Esophagus mucosa (tissue), 1 donor: Measurements from ENCODE around the gene SLC9A1. TPM values are rescaled to one million over a fixed set of nuclear protein-coding genes. Genes with fewer than 3 reads are reported as not detected.
"Not testable (repeated sequence)": the region's sequence is repeated elsewhere in the genome, so short reads cannot be mapped to it uniquely, and the experiment has no call there.

ENCODE experiments used
- ATAC-seq: fragments of 200-7000 bp; cut with Tn5 transposase; one replicate; pipeline ENCODE4 v1.9.1; 2020
- total RNA-seq: library from RNA; stranded (reverse); gene quantifications from one replicate; pipeline ENCODE4 v1.2.4, GENCODE V29; 2023
- donor health status: DM: yes; HTN: yes; CAD: no.

SLC9A1 gene
- 27.3 TPM for total RNA-seq

DNA sequence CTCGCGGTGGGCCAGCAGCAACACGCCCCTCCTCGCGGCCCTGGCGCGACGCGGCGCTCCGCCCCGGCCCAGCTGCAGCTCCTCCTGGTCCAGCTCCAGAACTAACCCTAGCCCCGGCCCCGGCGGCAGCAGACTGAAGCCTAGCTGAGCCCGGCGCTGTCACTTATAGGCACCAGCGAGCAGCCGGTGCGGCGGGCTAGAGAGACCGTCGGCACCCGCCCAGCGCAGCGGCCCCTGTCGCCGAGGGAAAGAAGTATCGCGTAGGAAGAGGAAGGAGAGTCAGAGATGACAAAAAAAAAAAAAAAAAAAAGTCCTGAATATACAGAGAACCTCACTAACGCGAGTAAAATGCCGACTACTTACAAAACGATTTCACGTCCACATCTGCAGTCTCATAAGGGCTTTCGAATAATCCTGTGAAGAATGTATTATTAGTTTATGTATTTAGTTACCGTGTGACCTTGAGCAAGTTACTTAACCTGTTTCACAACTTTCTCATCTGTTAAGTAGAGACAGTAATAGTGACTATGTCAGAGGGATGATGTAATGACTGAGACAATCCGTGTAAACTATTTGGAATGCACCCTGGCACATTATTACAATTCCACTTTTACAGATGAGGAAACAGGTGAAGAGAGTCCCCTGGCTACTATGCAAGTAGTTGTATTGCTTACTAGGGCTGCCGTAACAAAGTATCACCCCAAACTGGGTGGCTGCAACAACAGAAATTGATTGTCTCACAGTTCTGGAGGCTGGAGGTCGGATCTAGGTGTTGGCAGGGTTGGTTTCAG, at the start of gene SLC9A1:
Gene SLC9A1 (minus strand): TSS at position 135 of the 791 bp plus-strand sequence. CDS start 791 bp downstream, outside the sequence.
- peak; percentile 91 for ATAC-seq

GRCh38 chr1:27203946-27204345, 49.0 kb upstream of the SLC9A1 start:
- ATAC-seq = no peak

- ATAC-seq = peak; percentile 22
Observed at GRCh38 chr1:27201295-27201694, 46.4 kb upstream of the SLC9A1 start.

- ATAC-seq = no peak
Observed at GRCh38 chr1:27193194-27193593, 38.3 kb upstream of the SLC9A1 start.

DNA sequence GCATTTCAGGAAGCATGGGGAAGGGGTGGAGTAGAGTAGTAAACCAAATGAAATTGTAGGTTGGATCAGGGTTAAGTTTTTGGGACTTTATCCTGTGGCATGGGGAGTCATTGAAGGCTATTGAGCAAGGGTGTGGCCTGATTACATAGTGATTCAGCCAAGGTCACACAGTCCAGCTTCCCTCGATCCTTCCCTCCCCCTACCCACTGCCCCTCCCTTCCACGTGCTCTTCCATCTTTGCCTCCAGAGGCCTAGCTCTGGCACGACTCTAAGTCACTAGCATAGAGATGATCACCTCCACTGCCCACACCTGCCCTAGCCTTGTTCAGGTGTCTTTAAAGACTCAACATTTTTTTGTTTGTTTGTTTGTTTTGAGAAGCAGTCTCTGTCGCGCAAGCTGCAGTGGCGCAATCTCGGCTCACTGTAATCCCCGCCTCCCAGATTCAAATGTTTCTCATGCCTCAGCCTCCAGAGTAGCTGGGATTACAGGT, 37.2 kb upstream of the SLC9A1 start:
- ATAC-seq = peak; percentile 89

DNA sequence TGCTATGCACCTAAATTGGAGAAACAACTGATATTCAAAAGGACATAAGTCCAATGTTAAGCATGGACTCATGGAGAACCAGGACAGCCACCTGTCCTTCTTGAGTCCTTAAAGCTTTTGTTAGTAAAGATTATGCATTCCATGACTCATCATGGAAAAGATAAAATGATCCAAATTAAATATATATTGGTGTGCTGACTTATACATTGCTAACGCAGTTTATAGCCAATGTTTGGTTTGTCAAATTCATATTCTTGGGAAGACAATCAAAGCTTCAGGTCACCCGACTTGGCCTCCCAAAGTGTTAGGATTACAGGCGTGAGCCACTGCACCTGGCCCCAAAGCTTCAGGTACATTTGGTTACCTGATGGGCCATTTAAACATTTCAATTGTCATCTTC, 29.7 kb upstream of the SLC9A1 start:
- not testable (repeated sequence) for ATAC-seq

GRCh38 chr1:27179979-27180378, 25.1 kb upstream of the SLC9A1 start:
- no peak for ATAC-seq

- peak; percentile 62 for ATAC-seq
Observed at GRCh38 chr1:27179379-27179778, 24.5 kb upstream of the SLC9A1 start.

- no peak for ATAC-seq
Observed at GRCh38 chr1:27176954-27177353, 22.0 kb upstream of the SLC9A1 start.

GRCh38 chr1:27176323-27176722, 21.4 kb upstream of the SLC9A1 start:
- ATAC-seq = no peak

GRCh38 chr1:27172992-27173391, 18.1 kb upstream of the SLC9A1 start:
- not testable (repeated sequence) for ATAC-seq

DNA sequence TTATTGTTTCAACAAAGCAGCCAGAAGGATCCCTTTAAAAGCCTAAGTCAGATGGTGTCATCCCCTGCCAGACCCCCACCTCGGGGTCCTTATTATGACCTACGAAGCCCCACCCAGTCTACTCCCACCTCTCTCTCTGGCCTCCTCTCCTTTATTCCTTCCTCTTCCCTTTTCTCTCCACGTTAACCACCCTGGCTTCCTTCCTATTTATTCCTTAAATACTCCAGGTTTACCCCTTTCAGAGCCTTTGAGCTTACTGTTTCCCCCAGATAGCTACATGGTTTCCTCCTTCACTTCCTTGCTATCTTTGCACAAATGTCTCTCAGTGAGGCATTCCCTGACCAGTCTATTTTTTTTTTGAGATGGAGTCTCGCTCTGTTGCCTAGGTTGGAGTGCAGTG, 12.0 kb upstream of the SLC9A1 start:
- no peak for ATAC-seq

DNA sequence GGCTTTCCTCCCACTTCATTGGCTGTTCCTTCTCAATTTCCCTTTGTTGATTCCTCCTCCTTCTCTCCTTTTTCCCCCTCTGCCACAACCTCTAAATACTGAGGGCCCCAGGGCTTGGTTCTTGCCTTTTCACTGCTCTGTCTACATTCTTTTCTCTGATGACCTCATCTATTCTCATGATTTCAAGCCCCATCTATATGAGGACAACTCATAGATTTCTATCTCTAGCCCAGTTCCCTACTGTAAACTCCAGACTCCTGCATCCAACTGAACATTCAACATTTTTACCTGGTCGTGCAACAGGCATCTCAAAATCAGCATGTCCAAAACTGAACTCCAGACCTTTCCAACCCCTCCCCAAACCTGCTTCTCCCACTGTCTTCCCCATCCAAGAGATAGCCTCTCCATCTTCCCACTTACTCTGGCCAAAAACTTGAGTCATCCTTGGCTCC, 11.5 kb upstream of the SLC9A1 start:
- no peak for ATAC-seq

- no peak for ATAC-seq
Observed at GRCh38 chr1:27163093-27163492, 8.2 kb upstream of the SLC9A1 start.

DNA sequence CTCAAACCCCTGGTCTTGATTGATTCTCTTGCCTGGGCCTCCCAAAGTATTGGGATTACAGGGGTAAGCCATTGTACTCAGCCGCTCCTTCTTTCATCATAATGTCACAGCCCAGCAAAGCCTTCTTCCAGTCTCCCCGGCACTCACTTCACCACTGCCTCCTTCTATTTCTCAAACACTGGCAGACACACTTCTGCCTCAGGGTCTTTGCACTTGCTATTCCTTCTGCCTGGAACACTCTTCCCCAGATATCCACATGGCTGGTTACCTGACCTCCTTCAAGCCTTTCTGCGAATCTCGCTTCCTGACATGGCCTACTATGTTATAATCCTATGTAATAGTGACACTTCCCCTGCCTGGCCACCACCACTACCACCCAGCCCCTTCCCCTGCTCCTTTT, 7.2 kb upstream of the SLC9A1 start:
- ATAC-seq = no peak

DNA sequence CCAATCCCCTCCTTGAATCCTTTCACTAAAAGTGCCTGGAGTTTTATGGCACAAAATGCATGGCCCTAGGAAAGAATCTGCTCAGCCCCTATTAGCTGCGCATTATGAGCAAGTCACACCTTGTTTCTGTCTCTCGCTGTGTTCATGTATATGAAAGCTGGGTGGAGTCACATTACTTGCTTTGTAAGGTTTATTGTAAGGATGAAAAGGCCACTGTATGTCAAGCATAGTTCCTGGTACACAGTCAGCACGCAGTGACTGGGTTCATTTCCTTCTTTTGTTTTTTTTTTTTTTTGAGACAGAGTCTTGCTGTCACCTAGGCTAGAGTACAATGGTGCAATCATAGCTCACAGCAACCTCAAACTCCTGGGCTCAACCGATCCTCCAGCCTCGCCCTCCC, 6.7 kb upstream of the SLC9A1 start:
- ATAC-seq = peak; percentile 97

DNA sequence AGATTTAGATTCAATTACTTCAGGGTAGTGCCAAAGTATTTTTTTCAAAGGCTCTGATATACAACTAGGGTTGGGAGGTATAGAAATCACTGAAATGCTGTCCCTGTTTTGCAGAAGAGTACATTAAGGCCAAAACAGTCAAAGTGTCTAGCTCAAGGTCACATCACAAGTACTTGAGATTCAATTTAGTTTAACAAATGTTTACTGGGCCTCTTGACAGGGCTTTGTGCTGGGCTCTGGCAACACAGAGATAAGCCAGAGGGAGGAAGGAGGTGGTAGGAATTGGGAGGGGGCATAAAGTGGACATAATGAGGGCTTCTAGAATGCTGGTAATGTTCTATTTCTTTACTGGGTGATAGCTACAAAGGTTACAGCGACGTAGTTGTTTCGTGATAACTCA, 2.3 kb upstream of the SLC9A1 start:
- ATAC-seq = no peak

DNA sequence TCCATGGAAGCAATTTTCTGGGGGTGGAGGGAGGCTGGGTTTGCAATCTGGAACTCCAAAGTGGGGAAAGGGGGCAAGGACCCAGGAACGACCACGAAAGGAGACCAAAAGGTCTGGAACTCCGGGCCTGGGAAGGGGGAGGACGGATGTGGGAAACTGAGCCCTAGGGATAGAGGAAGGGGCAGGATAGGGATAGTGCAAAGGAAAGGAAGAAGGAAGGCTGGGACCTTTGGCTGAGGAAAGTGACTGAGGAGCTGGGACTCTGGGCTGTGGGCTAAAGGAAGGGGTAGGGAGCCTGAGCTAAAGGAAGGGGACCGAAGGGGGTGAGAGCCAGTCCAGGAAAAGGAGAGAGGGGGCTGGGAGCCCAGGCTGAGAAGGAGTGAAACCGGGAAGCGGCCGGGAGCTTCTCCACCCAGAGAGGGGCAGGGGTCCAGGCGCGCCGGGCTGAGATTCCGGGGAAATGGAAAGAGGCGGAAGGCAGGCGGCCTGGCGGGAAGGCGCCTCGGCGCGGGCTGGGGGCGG, 395 bp downstream of the SLC9A1 start:
- peak; percentile 12 for ATAC-seq

GRCh38 chr1:27153927-27154358, 982 bp downstream of the SLC9A1 start:
- ATAC-seq = no peak

DNA sequence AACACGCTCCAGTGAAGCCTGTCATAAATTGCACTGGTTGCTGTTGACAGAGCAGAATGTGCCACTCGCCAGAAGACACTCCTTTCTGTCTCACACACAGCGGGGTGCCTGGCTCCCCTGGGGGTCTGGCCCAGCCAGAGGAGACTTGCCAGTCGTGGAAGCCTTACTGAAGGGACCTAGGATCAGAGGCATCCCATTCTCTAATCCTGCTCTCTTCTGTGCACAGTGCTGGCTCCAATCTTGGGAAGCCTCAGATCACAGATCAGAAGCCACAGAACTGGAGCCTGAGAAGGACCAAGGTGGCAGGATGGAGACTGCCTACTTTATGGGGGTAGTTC, 1.4 kb downstream of the SLC9A1 start:
- ATAC-seq = peak; percentile 3

DNA sequence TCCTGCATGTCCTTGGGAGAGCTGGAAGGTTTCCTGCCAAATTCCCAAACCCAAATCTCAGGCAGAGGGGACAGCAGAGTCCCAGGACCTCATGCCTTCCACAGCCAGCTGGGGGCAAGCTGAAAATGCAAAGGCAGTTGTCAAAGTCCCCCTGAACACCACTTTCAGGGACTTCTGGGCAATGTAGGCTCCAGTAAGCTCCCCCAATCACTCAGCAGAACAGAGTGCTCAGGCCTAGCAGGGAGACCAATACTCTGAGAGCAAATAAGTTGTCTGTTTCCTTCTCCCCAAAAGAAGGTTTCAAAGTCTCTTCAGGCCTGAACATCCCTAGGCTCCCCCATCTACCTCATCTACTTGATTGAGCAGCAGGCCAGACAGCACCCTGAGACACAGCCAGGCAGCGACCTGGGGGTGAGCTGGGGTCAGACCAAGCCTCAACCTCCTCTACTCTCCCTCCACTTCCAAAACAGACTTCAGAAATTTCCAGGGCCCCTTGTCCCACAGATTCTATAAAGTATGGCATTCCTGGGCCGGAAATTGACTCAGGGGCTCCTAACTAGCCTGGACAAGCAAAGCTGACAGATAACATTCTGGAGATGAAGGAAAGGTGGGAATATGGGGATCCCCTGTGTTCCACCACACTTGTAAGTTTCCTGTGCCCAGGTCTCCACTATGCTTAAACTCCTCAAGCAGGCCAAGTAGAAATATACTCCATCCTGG, 1.9 kb downstream of the SLC9A1 start:
- ATAC-seq = no peak

DNA sequence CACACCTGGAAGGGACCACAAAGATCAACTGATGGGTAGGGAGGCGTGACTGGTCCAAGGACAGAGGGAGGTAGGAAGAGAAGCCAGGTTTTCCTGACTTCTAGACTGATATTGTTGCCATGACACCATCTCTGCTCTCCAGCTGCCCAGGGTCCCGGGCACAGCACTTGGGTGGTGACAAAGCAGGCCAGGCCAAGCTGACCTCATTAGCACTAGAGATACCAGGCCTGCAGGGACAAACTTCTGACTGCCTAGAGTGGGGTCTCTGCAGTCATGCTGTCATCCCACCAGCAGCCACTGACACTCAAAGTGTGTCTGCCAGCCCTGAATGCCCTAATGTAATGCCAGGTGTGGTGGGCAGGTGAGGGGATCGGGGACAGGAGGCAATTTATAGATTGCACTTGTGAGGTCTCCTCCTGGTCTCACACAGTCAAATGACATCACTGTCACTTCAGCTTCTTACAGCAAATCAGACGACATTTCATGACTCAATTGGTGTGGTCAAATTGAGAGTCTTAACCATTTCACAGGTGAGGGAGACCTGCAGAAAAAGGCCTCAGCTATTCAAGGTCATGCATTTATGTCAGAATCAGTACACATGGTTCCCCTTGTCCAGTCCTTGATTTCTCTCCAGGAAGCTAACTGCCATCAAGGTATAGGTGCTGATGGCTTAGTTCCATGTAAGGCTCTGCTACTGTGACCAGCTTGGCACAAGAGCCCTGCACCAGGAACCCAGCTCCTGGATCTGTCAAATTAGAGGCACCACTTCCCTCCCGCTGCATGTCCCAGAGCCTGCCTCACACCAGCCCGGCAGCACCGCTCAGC, 2.7 kb downstream of the SLC9A1 start:
- no peak for ATAC-seq

GRCh38 chr1:27150641-27151040, 4.3 kb downstream of the SLC9A1 start:
- ATAC-seq = no peak
